Cardiac fibroblast (primary cell): ENCODE data around the gene KNOP1.

Source experiments
- DNase-seq, 2 donors: peaks; one replicate each; pipeline versions ENCODE4 v3.0.0 to v3.0.0-alpha.2; 2010; ENCODE audit warnings: low read depth in 2 of 2
- H3K4me3 ChIP-seq, 2 donors: replicated peaks in 1 of 2; 1 replicate in 1 of 2; 2 replicates in 1 of 2; pipeline ENCODE4 v1.5.1; 2011; ENCODE audit warnings: low read depth in 2 of 2, low read length in 2 of 2, mild to moderate bottlenecking in 2 of 2, moderate library complexity in 1 of 2
- TF ChIP-seq, protein P1 (sequence below): IDR thresholded peaks from one replicate; pipeline ENCODE4 v1.5.1; 2011; ENCODE audit warnings: low read depth, mild to moderate bottlenecking, low read length, inconsistent platforms

Gene KNOP1

DNA sequence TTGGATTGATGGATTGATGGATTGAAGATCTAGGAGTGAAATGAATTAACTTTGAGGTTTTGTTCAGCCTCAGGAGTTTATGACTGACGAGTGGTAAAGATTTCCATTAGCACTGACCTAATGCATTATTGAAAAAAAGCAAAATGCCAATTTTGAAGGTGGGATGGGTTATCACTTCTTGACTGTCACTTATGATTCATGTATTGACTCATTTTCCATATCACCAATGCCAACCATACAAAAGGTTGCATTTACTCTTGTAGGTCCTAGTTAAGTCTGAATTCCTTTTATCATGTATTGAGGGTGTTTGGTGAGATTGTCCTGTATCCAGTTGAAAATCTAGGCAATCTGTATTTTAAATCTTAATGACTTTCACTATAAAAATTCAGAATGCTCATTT, 57.6 kb downstream of the KNOP1 start:
- no peak overlapping the region for H3K4me3 ChIP-seq
- no peak for DNase-seq
- TF ChIP-seq, protein P1, sequence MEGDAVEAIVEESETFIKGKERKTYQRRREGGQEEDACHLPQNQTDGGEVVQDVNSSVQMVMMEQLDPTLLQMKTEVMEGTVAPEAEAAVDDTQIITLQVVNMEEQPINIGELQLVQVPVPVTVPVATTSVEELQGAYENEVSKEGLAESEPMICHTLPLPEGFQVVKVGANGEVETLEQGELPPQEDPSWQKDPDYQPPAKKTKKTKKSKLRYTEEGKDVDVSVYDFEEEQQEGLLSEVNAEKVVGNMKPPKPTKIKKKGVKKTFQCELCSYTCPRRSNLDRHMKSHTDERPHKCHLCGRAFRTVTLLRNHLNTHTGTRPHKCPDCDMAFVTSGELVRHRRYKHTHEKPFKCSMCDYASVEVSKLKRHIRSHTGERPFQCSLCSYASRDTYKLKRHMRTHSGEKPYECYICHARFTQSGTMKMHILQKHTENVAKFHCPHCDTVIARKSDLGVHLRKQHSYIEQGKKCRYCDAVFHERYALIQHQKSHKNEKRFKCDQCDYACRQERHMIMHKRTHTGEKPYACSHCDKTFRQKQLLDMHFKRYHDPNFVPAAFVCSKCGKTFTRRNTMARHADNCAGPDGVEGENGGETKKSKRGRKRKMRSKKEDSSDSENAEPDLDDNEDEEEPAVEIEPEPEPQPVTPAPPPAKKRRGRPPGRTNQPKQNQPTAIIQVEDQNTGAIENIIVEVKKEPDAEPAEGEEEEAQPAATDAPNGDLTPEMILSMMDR: no peak

DNA sequence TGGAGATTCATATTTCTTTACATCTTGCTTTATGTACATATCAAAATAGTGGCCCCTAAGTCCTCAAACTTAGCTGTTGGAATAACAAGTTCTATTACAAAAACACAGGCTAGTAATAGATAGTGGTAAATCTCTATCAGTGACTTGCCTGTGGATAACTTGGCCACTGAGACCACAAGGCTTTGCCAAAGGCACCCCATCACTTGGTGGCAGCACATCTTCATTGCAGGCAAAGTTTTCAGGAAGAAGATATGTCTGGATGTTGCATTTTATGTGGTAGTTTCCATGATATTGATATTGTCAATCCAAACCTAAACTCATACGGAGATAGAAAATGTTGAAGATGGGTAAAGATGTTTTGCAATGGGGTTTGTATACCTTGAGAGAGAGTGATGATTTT, 58.5 kb downstream of the KNOP1 start:
- DNase-seq: no peak
- H3K4me3 ChIP-seq: no peak overlapping the region
- TF ChIP-seq, protein P1: no peak

DNA sequence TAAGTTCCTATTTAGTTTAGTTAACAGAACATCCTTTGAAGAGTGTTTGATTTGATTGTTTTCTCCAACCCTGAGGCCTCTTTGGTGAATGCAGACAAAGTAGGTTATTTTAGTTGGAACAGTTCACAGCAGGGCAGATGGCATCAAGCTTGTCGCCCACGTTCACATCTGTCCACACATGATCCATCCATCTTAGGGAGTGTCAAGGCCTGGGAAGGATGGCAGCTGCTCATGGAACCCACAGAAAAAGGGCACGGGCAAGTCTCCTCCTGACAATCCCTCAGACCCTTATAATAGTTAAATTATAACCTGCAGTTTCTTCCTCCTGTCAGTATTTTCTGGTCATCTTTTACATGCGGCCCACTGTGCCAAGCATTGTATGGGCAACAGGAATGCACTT, 60.2 kb downstream of the KNOP1 start:
- TF ChIP-seq, protein P1: no peak
- no peak overlapping the region for H3K4me3 ChIP-seq
- no peak for DNase-seq

DNA sequence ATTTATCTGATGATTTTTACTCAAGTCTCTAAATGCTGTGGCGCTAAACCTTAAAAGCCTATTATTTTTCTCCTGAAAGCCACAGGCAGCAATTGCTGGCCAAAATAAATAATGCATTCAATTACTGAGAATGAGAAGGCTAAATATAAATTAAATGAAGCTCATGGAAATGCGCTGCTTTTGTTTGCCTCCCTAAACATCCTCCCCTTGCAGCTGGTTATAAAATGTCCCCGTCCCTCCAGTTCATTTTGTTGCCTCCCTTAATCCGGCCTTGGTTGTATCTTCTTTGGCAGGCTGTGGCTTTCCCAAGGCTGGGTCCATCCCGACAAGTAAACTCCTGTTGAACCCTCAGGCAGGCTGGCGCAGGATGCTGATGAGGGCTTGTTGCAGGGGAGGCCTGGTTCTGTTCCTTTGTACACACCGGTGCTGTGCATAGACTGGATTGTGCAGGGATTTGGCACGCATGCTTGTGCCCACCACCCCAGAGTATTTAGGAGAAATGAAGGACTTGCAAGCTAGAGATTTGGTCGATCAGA, 62.7 kb downstream of the KNOP1 start:
- H3K4me3 ChIP-seq: no peak overlapping the region
- DNase-seq: no peak
- TF ChIP-seq, protein P1: no peak

DNA sequence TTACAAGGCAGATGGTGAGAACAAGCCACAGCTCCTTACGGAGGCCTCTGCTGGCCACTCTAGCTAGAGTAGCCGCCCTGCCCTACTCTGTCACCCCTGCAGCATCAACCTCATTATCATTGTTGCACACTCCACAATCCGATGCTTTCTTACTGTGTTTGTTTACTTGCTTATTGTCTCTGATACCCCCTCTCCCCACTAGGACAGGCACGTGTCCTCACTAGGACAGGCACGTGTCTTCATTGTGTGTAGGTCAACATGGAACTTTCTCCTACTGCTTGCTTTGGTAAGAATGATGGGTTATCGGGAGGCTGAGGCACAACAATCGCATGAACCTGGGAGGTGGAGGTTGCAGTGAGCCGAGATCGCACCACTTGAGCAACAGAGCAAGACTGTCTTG, 63.9 kb downstream of the KNOP1 start:
- no peak overlapping the region for H3K4me3 ChIP-seq
- TF ChIP-seq, protein P1: no peak
- no peak for DNase-seq
